SK-N-SH treated with all-trans-retinoic acid at 6 μM for 48 hours (cell line): Measurements from ENCODE around the gene TBXAS1.

Experiments
- ARNTL ChIP-seq: fragments of 450-650 bp; formaldehyde crosslinking; IDR thresholded peaks from 2 replicates; pipeline ENCODE4 v1.5.0; 2020; ENCODE audit warnings: low read depth, mild to moderate bottlenecking, moderate library complexity, borderline replicate concordance
- CSDC2 ChIP-seq: fragments of 250-450 bp; sonication (Bioruptor Pico); IDR thresholded peaks from 2 replicates; pipeline ENCODE4 v1.5.0; 2020; ENCODE audit warnings: mild to moderate bottlenecking, moderate library complexity
- ESRRG ChIP-seq: fragments of 250-450 bp; sonication (Bioruptor Pico); IDR thresholded peaks from 2 replicates; pipeline ENCODE4 v1.6.1; 2021; ENCODE audit warnings: mild to moderate bottlenecking
- GLIS3 ChIP-seq: fragments of 250-450 bp; sonication (Bioruptor Pico); IDR thresholded peaks from 2 replicates; pipeline ENCODE4 v1.5.0; 2020; ENCODE audit warnings: mild to moderate bottlenecking, moderate library complexity
- PATZ1 ChIP-seq: fragments of 250-450 bp; sonication (Bioruptor Pico); IDR thresholded peaks from 2 replicates; pipeline ENCODE4 v1.8.0; 2020; ENCODE audit warnings: mild to moderate bottlenecking, moderate library complexity, borderline replicate concordance
- POU6F1 ChIP-seq: fragments of 250-450 bp; sonication (Bioruptor Pico); IDR thresholded peaks from 2 replicates; pipeline ENCODE4 v1.8.0; 2021; ENCODE audit warnings: low read depth, mild to moderate bottlenecking, moderate library complexity, borderline replicate concordance
- TOX ChIP-seq: fragments of 250-450 bp; sonication (Bioruptor Pico); IDR thresholded peaks from 2 replicates; pipeline ENCODE4 v1.8.0; 2021; ENCODE audit warnings: mild to moderate bottlenecking, moderate library complexity, borderline replicate concordance
- ZNF70 ChIP-seq: fragments of 450-650 bp; formaldehyde crosslinking; IDR thresholded peaks from 2 replicates; pipeline ENCODE4 v1.5.0; 2020; ENCODE audit warnings: mild to moderate bottlenecking, moderate library complexity

GRCh38 chr7:139867847-139868246, 38.8 kb downstream of the TBXAS1 start:
- TF ChIP-seq POU6F1 (CRISPR knock-in tag) = no peak
- TF ChIP-seq PATZ1 = no peak
- TF ChIP-seq CSDC2 (CRISPR knock-in tag) = no peak
- no peak for TF ChIP-seq ARNTL (CRISPR knock-in tag)
- TF ChIP-seq ESRRG (CRISPR knock-in tag) = no peak
- no peak for TF ChIP-seq ZNF70 (CRISPR knock-in tag)
- no peak for TF ChIP-seq GLIS3
- no peak for TF ChIP-seq TOX (CRISPR knock-in tag)
